ENCODE measurements around the gene TSPAN5.

Gene TSPAN5

DNA sequence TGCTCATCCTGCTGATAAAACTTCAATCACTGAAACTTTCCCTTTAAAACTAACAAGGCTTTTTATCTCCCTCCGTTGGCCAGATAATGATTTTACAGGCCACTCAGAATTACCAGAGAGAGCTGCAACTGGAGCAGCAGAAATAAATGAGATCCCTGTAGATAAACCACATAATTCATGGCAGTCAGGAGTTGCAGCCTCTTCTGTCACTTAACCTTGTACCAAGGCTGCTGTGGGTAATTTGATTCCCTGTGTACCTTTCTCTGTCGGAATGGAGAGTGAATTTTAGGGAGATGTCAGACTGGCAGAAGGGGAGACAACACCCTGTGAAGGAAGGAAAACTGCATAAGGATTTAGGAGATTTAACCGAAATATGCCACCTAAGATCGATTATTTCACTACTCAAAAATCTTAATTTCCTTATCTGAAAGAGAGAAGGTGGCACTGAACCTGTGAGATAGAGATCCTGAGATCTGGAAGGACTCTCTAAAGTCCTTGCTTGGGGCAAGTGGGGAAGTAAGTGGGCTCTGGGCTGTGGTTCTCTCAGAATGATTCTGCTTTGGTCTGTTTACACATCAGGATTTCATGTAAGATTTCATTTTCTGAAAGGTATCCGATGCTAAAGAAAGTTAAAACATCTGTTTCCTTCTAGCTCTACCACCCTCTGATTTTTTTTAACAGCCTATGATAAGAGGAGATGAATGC, 14.3 kb upstream of the TSPAN5 start:
- DNase-seq: no peak

DNA sequence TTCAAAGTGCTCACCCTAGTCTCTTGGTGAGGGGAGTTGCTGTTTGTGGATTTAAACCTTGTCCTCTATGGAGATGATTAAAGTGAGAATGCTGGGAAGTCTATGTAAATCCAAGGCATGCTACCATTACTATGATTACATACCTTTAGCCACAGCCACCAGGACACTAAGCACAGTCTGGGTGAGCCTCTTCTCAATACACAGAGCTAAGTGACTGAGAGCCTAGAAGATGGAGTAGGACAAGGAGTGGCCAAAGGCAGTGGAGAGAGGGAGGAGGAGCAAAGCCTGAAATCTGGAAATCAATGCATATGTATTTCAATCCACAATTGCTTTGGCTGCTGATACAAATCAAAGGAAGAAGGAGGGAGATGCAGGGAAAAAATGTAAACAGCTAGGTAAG, 12.7 kb upstream of the TSPAN5 start:
- no peak for DNase-seq

GRCh38 chr4:98670186-98670585, 11.8 kb upstream of the TSPAN5 start:
- DNase-seq: no peak

DNA sequence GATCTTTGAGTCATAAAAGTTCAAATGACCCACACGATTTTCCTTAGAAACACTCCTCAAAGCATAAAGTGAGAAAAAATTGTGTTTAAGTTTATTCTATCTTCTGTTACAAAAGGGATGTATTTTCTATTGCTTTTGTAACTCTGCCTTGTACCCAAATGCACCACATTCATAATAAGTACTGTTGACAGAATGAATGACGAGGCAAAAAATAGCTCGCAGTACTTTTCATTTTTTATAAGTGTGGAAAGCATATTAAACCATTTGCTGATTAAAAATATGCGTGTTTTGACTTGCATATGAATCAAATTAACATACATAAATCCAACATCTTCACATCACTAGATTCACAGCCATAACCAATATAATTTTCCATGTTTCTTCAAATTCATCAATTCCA, 11.2 kb upstream of the TSPAN5 start:
- DNase-seq: no peak

- no peak for DNase-seq
Observed at GRCh38 chr4:98664959-98665358, 6.5 kb upstream of the TSPAN5 start.

DNA sequence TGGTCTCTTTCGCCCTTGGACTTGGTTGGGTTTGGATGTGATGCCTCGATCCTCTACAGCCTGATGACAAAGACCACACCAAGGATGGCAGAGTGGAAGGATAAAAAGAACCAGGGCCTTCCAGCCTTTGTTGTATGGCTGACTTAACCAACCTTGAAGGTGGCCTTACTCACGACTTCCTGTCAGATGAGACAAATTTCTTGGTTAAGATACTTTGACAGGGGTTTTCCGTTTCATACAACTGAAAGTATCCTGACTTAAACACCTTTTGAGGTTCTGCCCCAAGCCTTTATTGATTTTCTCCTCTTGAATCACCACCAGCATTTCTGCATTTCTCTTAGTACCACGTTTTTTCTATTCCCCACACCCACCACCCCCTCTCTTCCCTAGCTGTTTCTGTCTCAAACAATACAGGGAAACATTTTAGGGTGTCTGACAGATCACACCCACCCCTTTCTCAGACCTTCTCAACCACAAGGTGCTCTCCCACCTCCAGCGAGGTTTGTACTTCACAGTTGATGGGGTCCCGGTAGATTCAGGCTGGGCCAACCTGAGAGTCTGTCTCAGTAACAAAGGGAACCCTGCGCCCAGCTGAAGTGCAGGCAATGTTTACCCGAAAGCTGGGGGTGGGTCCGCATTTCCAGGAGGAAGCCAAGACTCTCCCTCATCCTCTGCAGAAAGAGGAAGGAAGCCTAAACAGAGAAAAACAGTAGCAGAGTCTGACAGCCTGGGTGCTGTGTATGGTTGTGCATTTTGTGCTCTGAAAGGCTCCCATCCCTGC, 5.0 kb upstream of the TSPAN5 start:
- peak; percentile 71 for DNase-seq

DNA sequence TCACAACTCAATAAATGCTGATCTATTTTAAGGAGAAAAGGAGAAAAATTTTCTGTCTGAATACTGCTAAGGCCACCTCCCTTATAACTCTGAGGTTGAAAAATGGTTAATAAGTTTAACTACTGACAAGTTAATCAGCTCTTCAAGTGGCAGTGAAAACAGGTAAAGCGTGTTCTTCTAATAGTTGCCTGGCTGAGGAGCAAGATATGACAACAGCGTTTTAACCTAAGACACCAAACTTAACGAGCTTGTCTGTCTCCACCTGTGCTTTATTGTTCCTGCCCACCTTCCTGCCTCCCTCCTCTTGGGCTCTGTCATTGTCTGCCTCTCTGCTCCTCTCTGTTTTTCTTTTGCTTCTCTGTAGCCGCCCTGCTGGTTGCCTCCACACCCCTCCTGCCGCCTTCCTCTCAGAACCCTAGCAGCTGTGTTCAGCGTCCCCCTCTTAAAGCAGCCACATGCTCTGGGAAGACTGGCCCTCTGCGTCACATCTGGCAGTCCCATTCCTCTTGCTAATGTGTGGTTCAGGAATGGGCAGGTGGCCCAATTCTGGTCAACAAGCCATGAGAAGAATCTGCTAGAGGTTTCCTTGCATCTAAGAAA, 4.3 kb upstream of the TSPAN5 start:
- peak; percentile 35 for DNase-seq

GRCh38 chr4:98662055-98662453, 3.6 kb upstream of the TSPAN5 start:
- DNase-seq: no peak

DNA sequence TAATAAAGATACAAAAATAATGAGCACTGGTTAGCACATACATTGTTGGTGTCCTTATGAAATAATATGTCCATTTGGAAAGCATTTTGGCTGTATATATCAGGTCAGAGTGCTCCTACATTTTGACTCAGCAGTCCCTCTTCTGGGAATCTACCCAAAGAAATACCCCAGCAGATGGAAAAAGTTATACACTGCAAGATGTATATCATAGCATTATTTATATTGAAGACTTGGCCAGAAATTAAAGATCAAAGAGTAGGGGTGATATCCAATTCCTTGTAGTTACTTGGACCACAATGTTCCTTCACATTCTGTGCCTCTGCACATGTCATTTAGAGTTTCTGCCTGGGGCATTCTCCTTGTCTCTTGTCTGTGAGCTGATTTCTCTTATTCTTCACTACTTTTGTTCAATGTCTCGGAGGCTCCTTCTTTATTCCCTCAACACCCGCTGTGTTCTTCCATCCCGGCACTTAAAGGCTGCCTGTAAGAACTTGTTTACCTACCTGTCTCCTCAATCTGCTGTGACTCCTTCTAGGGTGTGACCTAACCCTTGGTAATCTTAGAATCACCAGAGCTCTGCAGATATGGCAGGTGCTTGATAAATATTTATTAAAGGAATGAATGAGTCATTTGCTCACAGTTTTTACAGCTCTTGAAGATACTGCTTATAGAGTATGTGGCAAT, 3.1 kb upstream of the TSPAN5 start:
- DNase-seq: no peak

- DNase-seq: no peak
Observed at GRCh38 chr4:98659741-98660462, 1.5 kb upstream of the TSPAN5 start.

GRCh38 chr4:98659106-98659592, 738 bp upstream of the TSPAN5 start:
- no peak for DNase-seq

- peak; percentile 35 for DNase-seq
Observed at GRCh38 chr4:98657531-98658286, 702 bp downstream of the TSPAN5 start.

GRCh38 chr4:98656886-98657285, 1.5 kb downstream of the TSPAN5 start:
- DNase-seq: no peak

DNA sequence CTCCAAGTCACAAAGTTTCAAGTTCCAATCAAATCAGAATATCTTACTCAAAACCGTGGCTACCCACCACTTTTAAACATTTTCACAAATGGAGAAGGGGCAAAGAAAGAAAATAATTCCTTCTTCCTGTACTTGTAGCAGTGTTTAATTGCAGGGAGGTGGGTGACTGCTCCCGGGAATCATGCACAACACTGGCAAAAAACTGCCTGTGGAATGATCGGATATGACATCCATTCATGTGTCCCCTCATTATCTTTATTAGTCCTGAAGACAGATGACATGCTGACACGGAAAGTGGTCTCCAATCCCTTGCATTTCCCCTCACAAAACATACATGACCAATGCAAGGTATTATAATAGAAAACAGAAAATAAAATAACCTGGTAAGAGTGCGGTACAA, 2.0 kb downstream of the TSPAN5 start:
- no peak for DNase-seq

DNA sequence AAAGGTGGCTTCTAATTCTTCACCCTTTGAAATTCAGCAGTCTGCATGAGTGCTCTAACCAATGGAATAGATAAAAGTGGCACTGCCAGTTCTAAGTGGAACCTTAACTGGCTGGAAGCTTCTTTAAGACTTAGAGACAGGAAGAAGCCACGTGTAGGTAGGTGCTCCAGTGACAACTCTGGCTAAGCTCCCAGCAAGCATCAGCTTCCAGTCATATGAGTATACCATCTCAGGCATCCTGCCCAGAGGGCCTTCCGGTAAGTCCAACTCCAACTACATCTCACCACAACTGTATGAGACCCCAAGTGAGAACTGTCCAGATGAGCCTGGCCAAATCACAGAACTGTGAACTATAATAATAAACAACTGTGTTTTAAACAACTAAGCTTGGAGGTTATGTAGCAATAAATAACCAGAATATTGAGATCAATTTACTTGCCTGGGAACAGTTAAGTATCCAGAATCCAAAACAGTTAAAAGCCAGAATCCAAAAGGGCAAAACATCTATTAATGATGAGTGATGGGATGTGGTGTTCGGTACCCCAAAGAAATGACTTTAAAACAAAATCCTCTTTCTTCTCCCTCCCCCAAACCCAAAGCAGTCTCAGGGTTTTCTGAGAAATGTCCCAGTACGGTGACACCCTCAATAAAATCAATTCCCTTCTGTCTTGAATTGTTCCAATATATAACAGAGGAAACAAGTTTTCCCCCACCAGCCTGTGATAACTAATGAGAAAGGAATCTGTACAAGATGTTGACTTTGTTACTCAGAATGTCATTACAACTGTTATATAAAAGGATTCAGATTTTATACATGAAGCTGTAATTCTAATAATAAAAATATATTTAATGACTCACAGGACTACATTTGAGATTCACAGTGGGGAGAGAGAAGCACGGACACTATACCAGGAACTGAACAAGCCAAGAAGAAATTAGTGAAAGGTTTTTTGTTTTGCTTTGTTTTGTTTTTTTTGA, 4.2 kb downstream of the TSPAN5 start:
- DNase-seq: no peak

DNA sequence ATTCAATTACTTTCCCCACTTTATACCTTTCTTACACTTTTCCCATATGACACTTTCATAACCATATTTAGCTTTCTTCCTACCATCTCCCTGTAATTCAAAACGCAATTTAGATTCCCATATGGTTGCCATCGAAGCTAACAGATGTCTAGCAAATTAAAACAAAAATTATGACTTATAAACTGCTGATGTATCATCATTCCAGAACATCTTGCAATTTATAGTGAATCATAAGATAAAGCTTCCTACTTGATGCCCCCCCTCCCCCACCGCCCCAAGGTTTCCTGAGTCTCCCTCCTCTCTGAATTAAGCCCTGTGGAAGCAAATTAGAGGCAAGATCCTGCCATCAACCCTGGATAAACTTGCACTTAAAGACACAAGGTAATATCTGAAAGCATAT, 5.4 kb downstream of the TSPAN5 start:
- no peak for DNase-seq

- no peak for DNase-seq
Observed at GRCh38 chr4:98648602-98649001, 9.8 kb downstream of the TSPAN5 start.

DNA sequence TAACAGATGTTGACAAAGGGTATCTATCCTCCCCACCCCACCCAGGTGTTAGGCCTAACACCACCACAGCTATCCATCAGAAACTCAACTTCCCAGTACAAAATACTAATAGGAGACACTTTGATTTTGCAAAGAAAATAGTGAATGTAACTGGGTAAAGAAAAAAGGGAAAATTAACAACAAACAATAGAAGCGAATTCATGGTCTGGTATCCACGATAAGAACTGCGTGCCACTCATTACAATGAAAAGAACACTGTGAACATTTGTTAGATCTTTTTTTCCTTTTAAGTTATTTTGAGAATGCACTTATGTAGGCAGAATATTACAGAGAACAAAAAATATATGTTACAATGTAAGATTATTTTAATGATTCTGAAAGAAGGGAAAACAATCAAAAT, 12.0 kb downstream of the TSPAN5 start:
- no peak for DNase-seq

DNA sequence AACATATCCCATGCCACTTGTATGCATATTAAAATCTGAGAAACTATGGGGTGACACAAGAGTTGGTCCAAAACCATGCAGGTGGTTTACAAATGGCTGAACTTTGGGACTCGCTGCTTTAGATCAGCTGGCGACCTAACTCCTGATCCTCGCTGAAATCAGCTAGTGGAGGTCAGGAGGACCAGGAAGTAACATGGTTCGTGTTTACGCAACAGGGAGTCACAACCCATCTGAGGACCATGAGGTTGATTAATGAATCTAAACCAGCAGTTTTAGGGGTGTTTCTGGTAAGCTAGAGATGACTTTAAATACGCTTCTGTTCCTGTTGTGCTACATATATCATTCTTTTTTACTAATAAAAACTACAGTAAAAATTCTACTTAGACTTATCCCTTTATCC, 12.9 kb downstream of the TSPAN5 start:
- no peak for DNase-seq

GRCh38 chr4:98643755-98644154, 14.7 kb downstream of the TSPAN5 start:
- no peak for DNase-seq

- no peak for DNase-seq
Observed at GRCh38 chr4:98642991-98643426, 15.4 kb downstream of the TSPAN5 start.

Measured in stimulated activated naive CD4-positive, alpha-beta T cell treated with Interleukin-2 at 50 U/mL for 16 hours (primary cell).